Stimulated activated CD8-positive, alpha-beta memory T cell treated with anti-CD3 and anti-CD28 coated beads, Interleukin-15, amount 100 ng/mL, for 1 hour (primary cell): Measurements from ENCODE around the gene TMEM247.
A peak's percentile ranks its signal among the peaks of the same experiment; 100 is the strongest.
"Not testable (repeated sequence)": the region's sequence is repeated elsewhere in the genome, so short reads cannot be mapped to it uniquely, and the experiment has no call there.

Source experiments
- DNase-seq: peaks from one replicate; pipeline ENCODE4 v3.0.0-alpha.2; 2020; ENCODE audit warnings: low read depth

TMEM247 gene

GRCh38 chr2:46458763-46459500 is 20.4 kb upstream of the TMEM247 start:
- DNase-seq = no peak

- DNase-seq = no peak
Measured at GRCh38 chr2:46459694-46460093, 19.7 kb upstream of the TMEM247 start.

GRCh38 chr2:46460241-46460921 is 19.0 kb upstream of the TMEM247 start:
- DNase-seq = no peak

GRCh38 chr2:46461011-46461674 is 18.2 kb upstream of the TMEM247 start:
- peak; percentile 68 for DNase-seq

GRCh38 chr2:46461709-46462171 is 17.6 kb upstream of the TMEM247 start:
- DNase-seq = no peak

GRCh38 chr2:46462936-46463335 is 16.4 kb upstream of the TMEM247 start:
- DNase-seq = no peak

GRCh38 chr2:46469116-46469515 is 10.2 kb upstream of the TMEM247 start:
- DNase-seq = no peak

GRCh38 chr2:46469700-46470099 is 9.7 kb upstream of the TMEM247 start:
- no peak for DNase-seq

- no peak for DNase-seq
Measured at GRCh38 chr2:46470114-46470628, 9.2 kb upstream of the TMEM247 start.

- no peak for DNase-seq
Measured at GRCh38 chr2:46471019-46471583, 8.3 kb upstream of the TMEM247 start.

- no peak for DNase-seq
Measured at GRCh38 chr2:46471697-46472096, 7.7 kb upstream of the TMEM247 start.

GRCh38 chr2:46472165-46472564 is 7.2 kb upstream of the TMEM247 start:
- not testable (repeated sequence) for DNase-seq

- DNase-seq = not testable (repeated sequence)
Measured at GRCh38 chr2:46477462-46477861, 1.9 kb upstream of the TMEM247 start.

- no peak for DNase-seq
Measured at GRCh38 chr2:46477925-46478324, 1.4 kb upstream of the TMEM247 start.

GRCh38 chr2:46480562-46480961 is 1.2 kb downstream of the TMEM247 start:
- DNase-seq = no peak

GRCh38 chr2:46481198-46482193 is 2.1 kb downstream of the TMEM247 start:
- DNase-seq = no peak

GRCh38 chr2:46482490-46482889 is 3.1 kb downstream of the TMEM247 start:
- DNase-seq = no peak

- DNase-seq = no peak
Measured at GRCh38 chr2:46485002-46485401, 5.6 kb downstream of the TMEM247 start.

- DNase-seq = no peak
Measured at GRCh38 chr2:46486436-46486835, 7.1 kb downstream of the TMEM247 start.

- no peak for DNase-seq
Measured at GRCh38 chr2:46487667-46488335, 8.4 kb downstream of the TMEM247 start.

GRCh38 chr2:46488389-46488788 is 9.0 kb downstream of the TMEM247 start:
- DNase-seq = no peak
